Erythroblast (primary cell): ENCODE results near the gene KRTAP5-9.

Experiments used
- DNase-seq, 2 experiments: peaks; one replicate each; lab custom pipeline; 2025; lab: John Stamatoyannopoulos, UW
- GATA1 ChIP-seq: IDR thresholded peaks from 2 replicates; pipeline ENCODE4 v1.6.1; 2011; ENCODE audit warnings: low read depth, mild to moderate bottlenecking, control low read depth, low read length, moderate library complexity
- POLR2A ChIP-seq: IDR thresholded peaks from 2 replicates; pipeline ENCODE4 v1.6.1; 2011; ENCODE audit warnings: mild to moderate bottlenecking, low read length

The KRTAP5-9 gene

GRCh38 chr11:71548120-71548519 lies at the start of gene KRTAP5-9:
Gene KRTAP5-9, plus strand, starts transcription at chr11:71548420. Its CDS starts 238 bp downstream, at chr11:71548658.
- DNase-seq: no peak
- TF ChIP-seq POLR2A: no peak
- TF ChIP-seq GATA1: no peak

GRCh38 chr11:71499125-71499524 lies 49.1 kb upstream of the KRTAP5-9 start:
- DNase-seq: no peak
- TF ChIP-seq POLR2A: no peak
- TF ChIP-seq GATA1: no peak

GRCh38 chr11:71499546-71499945 lies 48.7 kb upstream of the KRTAP5-9 start:
- TF ChIP-seq GATA1: no peak
- no peak for TF ChIP-seq POLR2A
- no peak for DNase-seq

DNA sequence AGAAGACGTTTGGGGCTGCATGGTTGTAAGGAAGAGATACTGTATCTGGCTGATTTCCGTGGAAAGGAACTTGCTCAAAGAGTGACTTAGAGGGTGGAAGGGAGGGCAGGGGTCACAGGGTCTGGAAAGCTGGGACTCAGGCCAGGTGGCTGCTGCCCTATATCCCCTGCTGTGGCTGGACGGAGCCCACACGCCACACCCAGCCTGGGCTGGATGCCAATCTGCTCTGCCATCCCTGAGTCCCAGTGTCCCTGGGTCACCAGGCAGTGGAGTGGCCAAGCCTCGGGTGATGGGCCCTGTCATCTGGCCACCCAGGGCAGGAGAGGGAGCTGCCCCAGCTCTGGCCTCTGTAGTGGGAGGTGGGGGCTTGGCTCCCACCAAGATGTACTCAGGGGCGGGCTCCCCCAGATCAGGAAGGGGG lies 47.6 kb upstream of the KRTAP5-9 start:
- no peak for TF ChIP-seq POLR2A
- no peak for TF ChIP-seq GATA1

GRCh38 chr11:71501071-71501985 lies 46.9 kb upstream of the KRTAP5-9 start:
- no peak for DNase-seq
- TF ChIP-seq GATA1 (no peak), POLR2A (no peak)

More for the DNA sequence above, 47.6 kb upstream of the KRTAP5-9 start:
- no peak for DNase-seq

GRCh38 chr11:71502026-71502425 lies 46.2 kb upstream of the KRTAP5-9 start:
- TF ChIP-seq POLR2A (no peak), GATA1 (no peak)
- no peak for DNase-seq

DNA sequence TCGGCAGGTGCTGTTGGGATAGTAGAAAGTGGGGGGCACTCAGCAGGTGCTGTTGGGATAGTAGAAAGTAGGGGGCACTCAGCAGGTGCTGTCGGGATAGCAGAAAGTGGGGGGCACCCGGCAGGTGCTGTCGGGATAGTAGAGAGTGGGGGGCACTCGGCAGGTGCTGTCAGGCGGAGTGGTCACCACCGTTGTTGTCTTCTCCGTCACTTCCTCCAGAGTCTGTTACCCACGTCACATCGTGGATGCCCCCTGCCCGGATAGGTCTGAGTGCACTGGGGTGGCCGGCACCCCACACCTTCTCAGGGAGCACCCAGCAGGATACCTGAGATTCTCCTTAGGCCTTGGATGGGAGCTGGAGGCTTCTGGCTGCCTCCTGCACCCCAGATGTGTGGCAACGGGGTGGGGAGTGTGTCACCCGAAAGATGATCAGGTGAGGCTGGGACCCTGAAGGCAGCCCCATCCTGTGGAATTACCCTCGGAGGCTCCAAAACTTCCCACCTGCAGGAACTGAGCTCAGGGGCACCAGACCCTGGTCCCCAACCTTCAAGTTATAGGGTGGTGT lies 45.3 kb upstream of the KRTAP5-9 start:
- TF ChIP-seq POLR2A (no peak), GATA1 (no peak)
- DNase-seq: no peak

DNA sequence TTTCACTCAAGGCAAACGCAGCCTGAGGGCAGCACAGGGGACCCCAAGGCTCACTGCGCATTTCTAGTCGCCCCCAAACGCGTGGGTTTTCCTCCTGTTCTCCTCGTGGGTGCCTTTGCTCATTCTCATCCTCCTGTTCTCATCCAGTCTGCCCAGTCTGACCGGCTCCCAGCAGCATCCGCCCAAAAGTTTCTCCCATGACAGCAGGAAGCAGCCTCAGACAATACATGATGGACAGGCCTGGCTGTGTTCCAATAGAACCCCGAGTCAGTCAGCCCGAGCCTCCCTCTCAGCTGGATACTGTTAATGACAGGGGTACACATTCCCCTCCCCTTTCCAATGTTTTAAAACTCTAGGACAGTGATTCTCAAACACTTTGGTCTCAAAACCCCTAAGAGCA lies 43.7 kb upstream of the KRTAP5-9 start:
- TF ChIP-seq POLR2A (no peak), GATA1 (no peak)

GRCh38 chr11:71505001-71505400 lies 43.2 kb upstream of the KRTAP5-9 start:
- TF ChIP-seq GATA1 (no peak), POLR2A (no peak)
- no peak for DNase-seq

More for the DNA sequence above, 43.7 kb upstream of the KRTAP5-9 start:
- no peak for DNase-seq

GRCh38 chr11:71505781-71506180 lies 42.4 kb upstream of the KRTAP5-9 start:
- no peak for DNase-seq
- TF ChIP-seq POLR2A (no peak), GATA1 (no peak)

DNA sequence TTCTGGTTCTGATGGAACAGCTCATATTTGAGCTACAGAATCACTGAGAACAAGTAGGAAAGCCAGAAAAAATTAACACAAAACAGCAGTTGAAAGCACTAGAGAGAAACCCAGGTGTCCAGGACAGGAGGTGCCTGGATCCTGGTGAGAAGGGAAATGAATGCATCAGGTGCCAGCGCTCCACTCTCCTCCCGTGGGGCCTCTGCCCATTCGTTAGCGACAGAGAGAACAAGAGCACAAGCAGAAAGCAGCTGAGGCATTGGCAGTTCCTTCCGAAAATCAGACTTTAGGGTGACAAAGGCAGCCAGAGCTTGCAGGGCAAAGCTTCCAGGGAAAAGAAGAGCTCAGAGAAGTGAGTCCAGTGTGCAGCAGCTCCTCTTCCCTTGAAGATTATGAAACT lies 41.1 kb upstream of the KRTAP5-9 start:
- DNase-seq: no peak
- TF ChIP-seq POLR2A (no peak), GATA1 (no peak)

DNA sequence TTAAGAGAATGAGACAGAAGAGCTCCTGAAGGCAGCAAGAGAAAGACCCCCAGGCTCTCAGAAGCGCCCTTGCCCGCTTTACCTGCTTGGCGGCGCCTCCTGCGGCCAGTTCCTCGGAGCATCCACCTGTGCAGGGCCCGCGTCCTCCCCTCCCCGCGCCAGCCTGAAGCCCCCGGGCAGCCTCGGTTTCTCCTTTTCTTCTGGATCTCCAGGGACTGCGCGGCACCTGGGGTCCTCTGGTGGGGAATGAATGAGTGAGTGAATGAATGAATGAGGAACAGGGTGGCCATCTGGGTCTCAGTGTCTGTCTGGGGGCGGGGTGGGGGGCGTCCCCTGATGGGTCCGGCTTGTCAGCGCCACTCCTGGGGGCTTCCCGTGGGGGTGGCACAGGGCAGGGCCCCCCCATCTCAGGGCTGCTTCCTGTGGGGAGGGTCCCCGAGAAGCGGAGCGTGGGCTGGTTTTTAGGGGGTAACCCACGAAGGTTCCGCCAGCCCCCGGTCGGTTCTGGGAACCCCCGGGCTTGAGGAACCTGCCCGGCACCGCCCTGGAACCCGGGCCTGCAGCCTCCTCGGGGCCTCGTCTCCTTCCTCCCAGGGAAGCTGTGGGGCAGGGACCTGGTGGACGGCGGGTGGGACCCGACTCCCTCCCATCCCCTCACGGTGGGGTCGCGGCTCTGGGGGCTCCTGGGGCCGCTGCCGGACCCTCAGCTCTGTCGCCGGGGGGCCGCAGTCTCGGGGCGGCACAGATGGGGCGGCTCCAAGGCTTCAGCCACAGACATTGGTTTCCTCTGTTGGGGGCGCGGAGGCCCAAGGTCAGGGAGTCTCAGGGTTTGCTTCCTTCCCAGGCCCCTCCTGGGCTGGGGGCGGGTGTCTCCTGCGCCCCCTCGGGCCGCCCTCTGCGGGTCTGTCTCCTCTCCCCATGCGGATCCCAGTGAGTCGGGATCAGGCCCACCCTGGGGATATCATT lies 29.4 kb upstream of the KRTAP5-9 start:
- TF ChIP-seq GATA1: no peak
- no peak for TF ChIP-seq POLR2A
- DNase-seq: no peak

GRCh38 chr11:71519546-71519945 lies 28.7 kb upstream of the KRTAP5-9 start:
- TF ChIP-seq GATA1: no peak
- TF ChIP-seq POLR2A: no peak
- no peak for DNase-seq
